Measurements from ENCODE around the gene ANKH.

Gene ANKH

GRCh38 chr5:14861123-14861765 is 10.3 kb downstream of the ANKH start:
- no peak for DNase-seq (ENCODE audit: low read depth)
- no peak overlapping the region for H3K4me3 ChIP-seq (ENCODE audit: control insufficient read depth, low read depth, low read length)
- no peak for TF ChIP-seq CTCF (IDR thresholded peaks at IDR 0.05; ENCODE audit: control insufficient read depth, insufficient read depth, low read depth, low read length, missing control alignments)

DNA sequence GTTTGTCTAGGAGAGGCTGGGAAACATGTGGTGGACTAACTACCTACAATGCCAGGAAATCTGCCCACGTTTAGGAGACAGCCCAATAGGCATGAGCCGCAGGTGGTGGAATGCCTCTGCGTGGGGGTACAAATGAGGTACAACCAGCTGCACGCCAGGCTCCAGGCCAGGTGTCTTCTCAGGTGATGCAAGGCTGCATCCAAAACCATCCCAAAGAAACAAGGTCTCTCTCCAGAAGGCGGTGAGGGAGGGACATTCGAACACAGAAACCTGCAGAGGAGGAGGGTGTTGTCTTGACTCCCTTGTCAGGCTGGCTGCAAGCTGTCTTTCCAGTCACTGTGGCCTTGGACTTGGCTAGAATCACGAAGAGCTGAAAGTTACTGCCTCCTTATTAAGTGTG is 11.6 kb downstream of the ANKH start:
- DNase-seq (ENCODE audit: low read depth) = no peak

DNA sequence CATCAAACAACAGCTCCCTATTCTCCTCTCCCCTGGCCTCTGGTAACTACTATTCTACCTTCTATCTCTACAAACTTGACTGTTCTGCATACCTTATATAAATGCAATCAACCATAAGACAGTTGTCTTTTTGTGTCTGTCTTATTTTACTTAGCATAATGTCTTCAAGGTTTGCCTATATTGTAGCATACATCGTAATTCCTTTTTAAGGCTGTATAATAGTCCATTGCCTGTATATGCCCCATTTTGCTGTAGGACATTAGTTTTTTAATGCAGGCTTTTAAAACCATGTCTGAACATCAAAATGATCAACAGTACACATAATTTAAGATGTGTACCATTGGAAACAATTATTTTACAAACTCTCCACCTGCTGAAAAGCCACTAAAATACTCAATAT is 12.4 kb downstream of the ANKH start:
- TF ChIP-seq CTCF (IDR thresholded peaks at IDR 0.05; ENCODE audit: control insufficient read depth, insufficient read depth, low read depth, low read length, missing control alignments) = no peak
- DNase-seq (ENCODE audit: low read depth) = no peak
- no peak overlapping the region for H3K4me3 ChIP-seq (ENCODE audit: control insufficient read depth, low read depth, low read length)

More for the DNA sequence above, 11.6 kb downstream of the ANKH start:
- no peak for TF ChIP-seq CTCF (IDR thresholded peaks at IDR 0.05; ENCODE audit: control insufficient read depth, insufficient read depth, low read depth, low read length, missing control alignments)
- no peak overlapping the region for H3K4me3 ChIP-seq (ENCODE audit: control insufficient read depth, low read depth, low read length)

DNA sequence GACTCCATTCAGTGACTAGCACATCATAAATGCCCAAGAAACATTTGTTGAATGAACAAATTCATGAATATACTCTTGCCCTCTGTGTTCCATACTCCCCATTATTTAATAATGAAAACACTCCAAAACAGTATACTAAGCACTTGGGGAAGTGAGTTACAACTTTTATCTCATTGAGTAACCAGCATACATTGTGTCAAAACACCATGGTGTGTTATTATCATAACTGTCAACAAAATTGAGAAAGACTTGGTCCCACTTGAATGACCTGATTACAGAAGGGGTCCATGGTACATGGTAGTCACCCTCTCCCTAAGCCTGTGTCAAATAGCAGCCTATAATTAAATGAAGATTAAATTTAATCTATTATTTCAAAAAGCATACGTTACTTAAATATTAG is 16.2 kb downstream of the ANKH start:
- DNase-seq (ENCODE audit: low read depth) = no peak
- TF ChIP-seq CTCF (IDR thresholded peaks at IDR 0.05; ENCODE audit: control insufficient read depth, insufficient read depth, low read depth, low read length, missing control alignments) = no peak
- no peak overlapping the region for H3K4me3 ChIP-seq (ENCODE audit: control insufficient read depth, low read depth, low read length)

GRCh38 chr5:14854799-14855198 is 16.8 kb downstream of the ANKH start:
- TF ChIP-seq CTCF (IDR thresholded peaks at IDR 0.05; ENCODE audit: control insufficient read depth, insufficient read depth, low read depth, low read length, missing control alignments) = no peak
- H3K4me3 ChIP-seq (ENCODE audit: control insufficient read depth, low read depth, low read length) = no peak overlapping the region
- no peak for DNase-seq (ENCODE audit: low read depth)

- H3K4me3 ChIP-seq (ENCODE audit: control insufficient read depth, low read depth, low read length) = no peak overlapping the region
- TF ChIP-seq CTCF (IDR thresholded peaks at IDR 0.05; ENCODE audit: control insufficient read depth, insufficient read depth, low read depth, low read length, missing control alignments) = no peak
- no peak for DNase-seq (ENCODE audit: low read depth)
These were observed 17.9 kb downstream of the ANKH start for GRCh38 chr5:14853685-14854084.

GRCh38 chr5:14852779-14853178 is 18.8 kb downstream of the ANKH start:
- no peak for DNase-seq (ENCODE audit: low read depth)
- no peak overlapping the region for H3K4me3 ChIP-seq (ENCODE audit: control insufficient read depth, low read depth, low read length)
- TF ChIP-seq CTCF (IDR thresholded peaks at IDR 0.05; ENCODE audit: control insufficient read depth, insufficient read depth, low read depth, low read length, missing control alignments) = no peak
